PC-3 (cell line): Measurements from ENCODE around the gene RBP4. TPM values are rescaled to one million over a fixed set of nuclear protein-coding genes. Genes with fewer than 3 reads are reported as not detected.

ENCODE experiments used
- ATAC-seq: fragments of 200-7000 bp; cut with Tn5 transposase; 2 replicates; pipeline ENCODE4 v1.9.1; 2020; ENCODE audit warnings: mild to moderate bottlenecking, moderate library complexity
- BruUV-seq: library from RNA; stranded (reverse); fragments of 400-500 nt; replicated peaks from 2 replicates; lab custom pipeline; 2021; lab: Mats Ljungman, UMichigan
- CTCF ChIA-PET: fragments of 300-600 bp; sonication (Branson Sonifier 250); formaldehyde crosslinking; loops from one replicate; lab custom pipeline; 2022; ENCODE audit warnings: antibody characterized with exemption; lab: Charles Lee
- POLR2A ChIA-PET: fragments of 300-600 bp; sonication (Branson Sonifier 250); formaldehyde crosslinking; loops from one replicate; lab custom pipeline; 2022; ENCODE audit warnings: antibody characterized with exemption; ENCODE audit not compliant: unreplicated experiment; lab: Charles Lee
- DNase-seq: peaks from one replicate; pipeline ENCODE4 v3.0.0-alpha.2; 2015
- H2AFZ ChIP-seq: fragments of 300-600 bp; sonication (generic); 2 replicates; pipeline ENCODE4 v1.6.0; 2016; ENCODE audit warnings: antibody characterized with exemption, low read length
- H3F3A ChIP-seq: fragments of 300-600 bp; sonication (generic); one replicate; pipeline ENCODE4 v1.6.0; 2017; ENCODE audit warnings: antibody characterized with exemption, low read length, control low read depth, mild to moderate bottlenecking; ENCODE audit not compliant: unreplicated experiment
- H3K27ac ChIP-seq: fragments of 300-600 bp; sonication (generic); 2 replicates; pipeline ENCODE4 v1.5.1; 2016; ENCODE audit warnings: mild to moderate bottlenecking, low read length
- H3K27me3 ChIP-seq: fragments of 300-600 bp; sonication (generic); 2 replicates; pipeline ENCODE4 v1.6.1; 2016; ENCODE audit warnings: low read length, mixed read lengths
- H3K36me3 ChIP-seq: fragments of 300-600 bp; sonication (generic); 2 replicates; pipeline ENCODE4 v1.6.1; 2016; ENCODE audit warnings: low read depth, mixed run types, low read length, mixed read lengths
- H3K4me1 ChIP-seq: fragments of 300-600 bp; sonication (generic); 2 replicates; pipeline ENCODE4 v1.5.1; 2016; ENCODE audit warnings: low read length; ENCODE audit not compliant: insufficient read depth
- H3K4me2 ChIP-seq: fragments of 300-600 bp; sonication (generic); 2 replicates; pipeline ENCODE4 v1.6.0; 2016; ENCODE audit warnings: low read length
- H3K4me3 ChIP-seq: fragments of 300-600 bp; sonication (generic); 2 replicates; pipeline ENCODE4 v1.5.1; 2016; ENCODE audit warnings: mild to moderate bottlenecking, low read length, mixed read lengths
- H3K79me2 ChIP-seq: fragments of 300-600 bp; sonication (generic); 2 replicates; pipeline ENCODE4 v1.6.1; 2017; ENCODE audit warnings: low read length, mixed read lengths
- H3K9ac ChIP-seq: fragments of 300-600 bp; sonication (generic); 2 replicates; pipeline ENCODE4 v1.6.0; 2016; ENCODE audit warnings: mild to moderate bottlenecking, low read length
- H3K9me2 ChIP-seq: fragments of 300-600 bp; sonication (generic); replicated peaks from 2 replicates; pipeline ENCODE4 v1.6.1; 2016; ENCODE audit warnings: mixed run types, low read length, mixed read lengths
- H3K9me3 ChIP-seq: fragments of 300-600 bp; sonication (generic); 2 replicates; pipeline ENCODE4 v1.6.1; 2016; ENCODE audit warnings: low read length, mixed read lengths
- H4K20me1 ChIP-seq: fragments of 300-600 bp; sonication (generic); 2 replicates; pipeline ENCODE4 v1.6.1; 2016; ENCODE audit warnings: low read length, mixed read lengths
- CTCF ChIP-seq: fragments of 300-600 bp; sonication (generic); conservative IDR thresholded peaks from 2 replicates; pipeline ENCODE4 v1.5.1; 2017; ENCODE audit warnings: antibody characterized with exemption, low read depth, mild to moderate bottlenecking, low read length
- EZH2 ChIP-seq: fragments of 300-600 bp; sonication (generic); IDR thresholded peaks from one replicate; pipeline ENCODE4 v1.6.1; 2017; ENCODE audit warnings: antibody characterized with exemption, mild to moderate bottlenecking, low read length; ENCODE audit not compliant: unreplicated experiment
- EZH2phosphoT487 ChIP-seq: fragments of 300-600 bp; sonication (generic); IDR thresholded peaks from 2 replicates; pipeline ENCODE4 v1.6.1; 2018; ENCODE audit warnings: mild to moderate bottlenecking, antibody characterized with exemption, low read length, borderline replicate concordance
- intact Hi-C: fragments of 100-400 bp; cut with micrococcal nuclease; formaldehyde crosslinking; loops from 2 replicates; pipeline ENCODE4 v1.9.0; 2023
- total RNA-seq: library from RNA; depleted of rRNA; stranded (reverse); fragments of >200 nt; gene quantifications from 2 replicates; pipeline ENCODE4 v1.2.3, GENCODE V29; 2014

Gene RBP4
- total RNA-seq, 1 experiment from 2014 or later, result 8.5 TPM

DNA sequence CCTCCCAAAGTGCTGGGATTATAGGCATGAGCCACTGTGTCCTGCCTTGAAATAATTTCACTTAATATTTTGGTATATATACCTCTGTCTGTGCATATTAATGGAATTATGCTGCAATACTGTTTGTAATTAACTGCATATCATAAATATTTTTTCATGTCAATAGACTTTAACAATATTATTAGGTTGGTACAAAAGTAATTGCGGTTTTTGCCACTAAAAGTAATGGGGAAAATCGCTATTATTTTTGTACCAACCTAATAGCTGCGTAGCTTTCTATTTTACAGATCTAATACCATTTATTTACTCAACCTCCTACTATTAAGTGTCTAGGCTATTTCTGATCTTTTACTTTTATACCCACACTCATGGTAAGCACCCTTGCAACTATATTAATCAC lies 7.4 kb upstream of the RBP4 start:
- TF ChIP-seq EZH2, result no peak
- TF ChIP-seq CTCF, result no peak
- TF ChIP-seq EZH2phosphoT487, result no peak
- H3K4me2 ChIP-seq, result no peak overlapping the region

GRCh38 chr10:93604146-93604545 lies 3.1 kb upstream of the RBP4 start:
- BruUV-seq, result no TSS peak
- CTCF ChIA-PET, result no interaction called here
- H3K79me2 ChIP-seq, result no peaks in the 10 kb centered on the region
- intact Hi-C loops, result loop anchor here (10.0 kb wide), 1 partner anchor 51 kb away; no protein-coding TSS in a partner anchor
- no peak overlapping the region for H3K9ac ChIP-seq
- no peak overlapping the region for H3K4me2 ChIP-seq
- POLR2A ChIA-PET, result no interaction called here
- H3K4me1 ChIP-seq, result peaks cover 8% of the 10 kb centered on the region; the same call in 1 of the 2 replicates
- DNase-seq (no peak), ATAC-seq (no peak)
- no peaks in the 10 kb centered on the region for H3K27me3 ChIP-seq
- no peak overlapping the region for H3K27ac ChIP-seq
- H3K36me3 ChIP-seq, result no peaks in the 10 kb centered on the region
- no peaks in the 10 kb centered on the region for H3F3A ChIP-seq
- no peaks in the 10 kb centered on the region for H3K9me3 ChIP-seq
- H4K20me1 ChIP-seq, result no peaks in the 10 kb centered on the region
- H3K4me3 ChIP-seq, result no peak overlapping the region
- TF ChIP-seq EZH2 (no peak), CTCF (no peak)
- H3K9me2 ChIP-seq, result no peaks in the 10 kb centered on the region
- no peak overlapping the region for H2AFZ ChIP-seq

More for the DNA sequence above, 7.4 kb upstream of the RBP4 start:
- Histone ChIP-seq H3K27ac (no peak overlapping the region), H4K20me1 (no peaks in the 10 kb centered on the region), H3K9me2 (no peaks in the 10 kb centered on the region), H3K79me2 (no peaks in the 10 kb centered on the region), H3F3A (no peaks in the 10 kb centered on the region), H3K27me3 (no peaks in the 10 kb centered on the region), H3K4me3 (no peak overlapping the region), H3K9ac (no peak overlapping the region), H2AFZ (no peak overlapping the region), H3K4me1 (no peaks in the 10 kb centered on the region), H3K9me3 (no peaks in the 10 kb centered on the region), H3K36me3 (no peaks in the 10 kb centered on the region)
- ATAC-seq (no peak), DNase-seq (no peak)
- ChIA-PET CTCF (no interaction called here), POLR2A (no interaction called here)
- intact Hi-C loops, result loop anchor here (10.0 kb wide), 1 partner anchor 46 kb away; no protein-coding TSS in a partner anchor
- no TSS peak for BruUV-seq

- no peaks in the 10 kb centered on the region for H3K27me3 ChIP-seq
- H3K4me1 ChIP-seq, result peaks cover 8% of the 10 kb centered on the region; the same call in 1 of the 2 replicates
Measured at GRCh38 chr10:93603023-93603422, 2.0 kb upstream of the RBP4 start.

More at GRCh38 chr10:93603023-93603422, 2.0 kb upstream of the RBP4 start:
- CTCF ChIA-PET, result no interaction called here
- no peaks in the 10 kb centered on the region for H3K9me2 ChIP-seq
- no peaks in the 10 kb centered on the region for H3K9me3 ChIP-seq
- H3K4me3 ChIP-seq, result no peak overlapping the region
- no peaks in the 10 kb centered on the region for H3K36me3 ChIP-seq
- intact Hi-C loops, result loop anchor here (2.0 to 10.0 kb wide), 2 partner anchors 52 to 54 kb away; no protein-coding TSS in a partner anchor
- no peaks in the 10 kb centered on the region for H3K79me2 ChIP-seq
- H3K9ac ChIP-seq, result no peak overlapping the region
- no peak overlapping the region for H3K27ac ChIP-seq
- H3K4me2 ChIP-seq, result no peak overlapping the region
- no peak for DNase-seq
- H4K20me1 ChIP-seq, result no peaks in the 10 kb centered on the region
- POLR2A ChIA-PET, result no interaction called here
- H2AFZ ChIP-seq, result no peak overlapping the region
- ATAC-seq, result no peak
- no peaks in the 10 kb centered on the region for H3F3A ChIP-seq
- no peak for TF ChIP-seq CTCF
- BruUV-seq, result no TSS peak
